HepG2 (cell line): ENCODE measurements around the gene CIROP. TPM values are rescaled to one million over a fixed set of nuclear protein-coding genes. Genes with fewer than 3 reads are reported as not detected.

Source experiments
- KDM6A ChIP-seq: IDR thresholded peaks from 2 replicates; pipeline ENCODE4 v1.6.1; 2016; ENCODE audit warnings: low read depth
- KLF11 ChIP-seq: IDR thresholded peaks from 2 replicates; pipeline ENCODE4 v1.6.1; 2016; ENCODE audit warnings: missing compliant biosample characterization
- SCMH1 ChIP-seq: sonication (generic); formaldehyde crosslinking; IDR thresholded peaks from 2 replicates; pipeline ENCODE4 v1.9.0; 2021; ENCODE audit warnings: missing genetic modification reagents, mild to moderate bottlenecking, borderline replicate concordance
- ZNF318 ChIP-seq: sonication (generic); formaldehyde crosslinking; IDR thresholded peaks from 2 replicates; pipeline ENCODE4 v1.4.0; 2020; ENCODE audit warnings: mild to moderate bottlenecking, missing genetic modification reagents
- ZNF362 ChIP-seq: sonication (generic); formaldehyde crosslinking; IDR thresholded peaks from 2 replicates; pipeline ENCODE4 v1.4.0; 2020; ENCODE audit warnings: missing genetic modification reagents, mild to moderate bottlenecking, borderline replicate concordance
- ZNF44 ChIP-seq: sonication (generic); formaldehyde crosslinking; IDR thresholded peaks from 2 replicates; pipeline ENCODE4 v1.5.1; 2020; ENCODE audit warnings: mild to moderate bottlenecking, missing genetic modification reagents
- polyA plus RNA-seq, 8 experiments: library from polyadenylated mRNA; depleted of rRNA in 3 of 8; stranded (reverse) in 7 of 8; unstranded in 1 of 8; fragments of >200 nt; fragmentation: Illumina TruSeq in 4 of 8; extraction: Trizol in 4 of 8; gene quantifications; 2 replicates each; pipeline versions ENCODE4 v1.2.1 to v1.2.3, GENCODE V29; 2011 to 2016; ENCODE audit warnings: low read depth in 4 of 8, missing spikeins in 1 of 8, mixed read lengths in 1 of 8; ENCODE audit not compliant: insufficient read depth in 1 of 8
- total RNA-seq, 5 experiments: library from RNA; depleted of rRNA; stranded (reverse); fragments of >200 nt; fragmentation: Illumina TruSeq; extraction: Trizol; gene quantifications; 2 replicates each; pipeline ENCODE4 v1.2.3, GENCODE V29; 2016; ENCODE audit warnings: low read depth in 1 of 5

The CIROP gene
- total and polyA plus RNA-seq, 2 of the 13 experiments (the other 11 are each of a cell fraction or from before 2014, with no cell fraction given): 0.07 TPM; not detected in 1

DNA sequence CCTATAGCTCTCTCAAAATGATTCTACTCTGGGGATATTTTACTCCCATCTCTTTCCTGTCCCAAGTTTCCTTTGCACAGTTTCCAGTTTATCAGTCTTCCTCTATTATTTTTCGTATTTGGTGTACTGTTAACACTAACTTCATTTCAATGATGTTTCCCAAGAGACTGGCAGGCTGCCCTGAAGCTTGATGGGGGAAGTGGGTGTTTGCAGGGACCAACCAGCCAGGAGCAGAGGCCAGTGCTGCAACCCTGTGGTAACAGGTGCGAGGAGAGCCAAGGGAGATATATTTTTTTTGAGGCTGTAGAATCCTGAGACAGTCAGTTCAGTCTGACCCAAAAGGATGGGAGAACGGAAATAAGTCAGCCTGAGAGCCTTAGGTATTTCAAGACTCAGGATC lies 26.1 kb upstream of the CIROP start (continued):
- no peak for TF ChIP-seq ZNF318 (CRISPR knock-in tag)
- no peak for TF ChIP-seq SCMH1 (CRISPR knock-in tag)
- TF ChIP-seq KLF11 (CRISPR knock-in tag): no peak
- no peak for TF ChIP-seq KDM6A
- no peak for TF ChIP-seq ZNF362 (CRISPR knock-in tag)
- no peak for TF ChIP-seq ZNF44 (CRISPR knock-in tag)
- TF ChIP-seq, all 625 proteins: peak for 0
